ENCODE measurements around the gene NR2C2. TPM values are rescaled to one million over a fixed set of nuclear protein-coding genes. Genes with fewer than 3 reads are reported as not detected.

NR2C2 gene
- total and polyA plus RNA-seq, 9 of the 15 experiments (the other 6 are each of a cell fraction or from before 2014, with no cell fraction given) = 6.1 to 33.0 (median 14.6) TPM

- intact Hi-C loops (cut with micrococcal nuclease) (no loop called here), in situ Hi-C loops (cut with MboI) (no loop called here)
- H3K9ac ChIP-seq (ENCODE audit: insufficient read depth in 1 of 2, low read depth in 2 of 2, low read length in 2 of 2) = no peak overlapping the region
- ChIA-PET POLR2A (interaction anchor here (0.6 to 2.3 kb wide), 2 partner anchors 10 to 101 kb away, joined by 3 to 4 read pairs; no protein-coding TSS in a partner anchor), CTCF (ENCODE audit: low intra/inter-chr PET ratio) (no interaction called here)
- H3K9me3 ChIP-seq (replicated peaks; ENCODE audit: control insufficient read depth, insufficient read depth, low read depth, low read length) = no peaks in the 10 kb centered on the region
- peaks cover 58% of the 10 kb centered on the region for H3K79me2 ChIP-seq (ENCODE audit: control insufficient read depth, insufficient read depth, low read length)
- peaks cover 13% of the 10 kb centered on the region for H3K36me3 ChIP-seq (ENCODE audit: control insufficient read depth, insufficient read depth, low read length)
- H3K4me1 ChIP-seq (replicated peaks in 1 of 2; ENCODE audit: control insufficient read depth in 2 of 2, insufficient read depth in 2 of 2, low read length in 2 of 2) = peaks cover 0 to 9% of the 10 kb centered on the region in 2 experiments; a peak in 2 of 5 replicates
- FAIRE-seq = peak; percentile 46
- H3K9me1 ChIP-seq (ENCODE audit: control insufficient read depth, insufficient read depth, low read length) = no peaks in the 10 kb centered on the region
- 28% methylated on average over 1 of the region's 1 CpG for WGBS (ENCODE audit: insufficient coverage, low coverage, missing lambda C conversion rate)
- BruUV-seq (replicated peaks) = no TSS peak
- DNase-seq (ENCODE audit: extremely low read depth in 1 of 4, low spot score in 3 of 4) = no peak
- no peaks in the 10 kb centered on the region; the same call in 1 of the 2 replicates for H4K20me1 ChIP-seq (replicated peaks; ENCODE audit: control insufficient read depth, insufficient read depth, low read length)
- H3K27ac ChIP-seq (ENCODE audit: extremely low read depth, low read depth, low read length) = no peak overlapping the region
- H3K27me3 ChIP-seq (ENCODE audit: control insufficient read depth in 2 of 2, insufficient read depth in 2 of 2, low read length in 2 of 2) = no peaks in the 10 kb centered on the region
- no peak overlapping the region for H3K4me2 ChIP-seq (ENCODE audit: insufficient read depth, low read length)
- no peak overlapping the region for H3K4me3 ChIP-seq
- 0 out of 3 replicates have a peak, but pooled peaks have one; percentile 10 for ATAC-seq
- no peak overlapping the region for H2AFZ ChIP-seq (ENCODE audit: low read depth, low read length)
- no peak for TF ChIP-seq ARNT (IDR thresholded peaks at IDR 0.05)
- no peak for TF ChIP-seq SP2 (IDR thresholded peaks at IDR 0.05; ENCODE audit: extremely low read depth, low read depth, low read length, poor library complexity, severe bottlenecking)
- no peak for TF ChIP-seq EP400 (IDR thresholded peaks at IDR 0.05)
- no peak for TF ChIP-seq ARHGAP35 (IDR thresholded peaks at IDR 0.05; ENCODE audit: partially characterized antibody)
- no peak for TF ChIP-seq BCOR (IDR thresholded peaks at IDR 0.05)
- TF ChIP-seq ZNF644 (tag; IDR thresholded peaks at IDR 0.05; ENCODE audit: low read depth) = no peak
- no peak for TF ChIP-seq XRCC3 (IDR thresholded peaks at IDR 0.05)
- no peak for TF ChIP-seq RB1 (IDR thresholded peaks at IDR 0.05; ENCODE audit: low read depth)
- TF ChIP-seq, protein P1, sequence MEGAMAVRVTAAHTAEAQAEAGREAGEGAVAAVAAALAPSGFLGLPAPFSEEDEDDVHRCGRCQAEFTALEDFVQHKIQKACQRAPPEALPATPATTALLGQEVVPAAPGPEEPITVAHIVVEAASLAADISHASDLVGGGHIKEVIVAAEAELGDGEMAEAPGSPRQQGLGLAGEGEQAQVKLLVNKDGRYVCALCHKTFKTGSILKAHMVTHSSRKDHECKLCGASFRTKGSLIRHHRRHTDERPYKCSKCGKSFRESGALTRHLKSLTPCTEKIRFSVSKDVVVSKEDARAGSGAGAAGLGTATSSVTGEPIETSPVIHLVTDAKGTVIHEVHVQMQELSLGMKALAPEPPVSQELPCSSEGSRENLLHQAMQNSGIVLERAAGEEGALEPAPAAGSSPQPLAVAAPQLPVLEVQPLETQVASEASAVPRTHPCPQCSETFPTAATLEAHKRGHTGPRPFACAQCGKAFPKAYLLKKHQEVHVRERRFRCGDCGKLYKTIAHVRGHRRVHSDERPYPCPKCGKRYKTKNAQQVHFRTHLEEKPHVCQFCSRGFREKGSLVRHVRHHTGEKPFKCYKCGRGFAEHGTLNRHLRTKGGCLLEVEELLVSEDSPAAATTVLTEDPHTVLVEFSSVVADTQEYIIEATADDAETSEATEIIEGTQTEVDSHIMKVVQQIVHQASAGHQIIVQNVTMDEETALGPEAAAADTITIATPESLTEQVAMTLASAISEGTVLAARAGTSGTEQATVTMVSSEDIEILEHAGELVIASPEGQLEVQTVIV (CRISPR knock-in tag; IDR thresholded peaks at IDR 0.05; ENCODE audit: borderline replicate concordance) = no peak
- no peak for TF ChIP-seq ZBTB40 (IDR thresholded peaks at IDR 0.05)
- no peak for TF ChIP-seq ZBTB40 (CRISPR knock-in tag; IDR thresholded peaks at IDR 0.05)
- TF ChIP-seq TAL1 (IDR thresholded peaks at IDR 0.05) = no peak
- no peak for TF ChIP-seq ATF7 (IDR thresholded peaks at IDR 0.05)
- TF ChIP-seq E2F3 (CRISPR knock-in tag; IDR thresholded peaks at IDR 0.05) = no peak
Measured at GRCh38 chr3:14957925-14958324, 10.5 kb downstream of the NR2C2 start.
